Glomerular visceral epithelial cell (primary cell): ENCODE measurements around the gene TRPC1.
"Not testable (repeated sequence)": the region's sequence is repeated elsewhere in the genome, so short reads cannot be mapped to it uniquely, and the experiment has no call there.

Source experiments
- DNase-seq: peaks from one replicate; pipeline ENCODE4 v3.0.0-alpha.2; 2016; ENCODE audit errors: extremely low spot score

The TRPC1 gene

GRCh38 chr3:142723968-142724681 lies at the start of gene TRPC1:
Gene TRPC1 (plus strand): TSS chr3:142724034. CDS start chr3:142724560, 526 bp downstream.
- DNase-seq: peak; percentile 88

GRCh38 chr3:142676151-142676550 lies 47.7 kb upstream of the TRPC1 start:
- DNase-seq: no peak

GRCh38 chr3:142680710-142681109 lies 43.1 kb upstream of the TRPC1 start:
- DNase-seq: no peak

- DNase-seq: no peak
Observed at GRCh38 chr3:142690613-142691012, 33.2 kb upstream of the TRPC1 start.

GRCh38 chr3:142691527-142691926 lies 32.3 kb upstream of the TRPC1 start:
- DNase-seq: no peak

- DNase-seq: no peak
Observed at GRCh38 chr3:142693136-142693853, 30.5 kb upstream of the TRPC1 start.

- DNase-seq: no peak
Observed at GRCh38 chr3:142694225-142694624, 29.6 kb upstream of the TRPC1 start.

- no peak for DNase-seq
Observed at GRCh38 chr3:142705198-142705597, 18.6 kb upstream of the TRPC1 start.

GRCh38 chr3:142706321-142707127 lies 17.3 kb upstream of the TRPC1 start:
- no peak for DNase-seq

GRCh38 chr3:142709207-142709606 lies 14.6 kb upstream of the TRPC1 start:
- no peak for DNase-seq

- not testable (repeated sequence) for DNase-seq
Observed at GRCh38 chr3:142714882-142715281, 9.0 kb upstream of the TRPC1 start.

- DNase-seq: no peak
Observed at GRCh38 chr3:142716102-142716501, 7.7 kb upstream of the TRPC1 start.

- no peak for DNase-seq
Observed at GRCh38 chr3:142723665-142723967, 218 bp upstream of the TRPC1 start.

- DNase-seq: peak; percentile 73
Observed at GRCh38 chr3:142724682-142725356, 985 bp downstream of the TRPC1 start.

GRCh38 chr3:142725357-142725739 lies 1.5 kb downstream of the TRPC1 start:
- no peak for DNase-seq

- DNase-seq: no peak
Observed at GRCh38 chr3:142726017-142726416, 2.2 kb downstream of the TRPC1 start.

- DNase-seq: no peak
Observed at GRCh38 chr3:142732066-142732465, 8.2 kb downstream of the TRPC1 start.

- DNase-seq: no peak
Observed at GRCh38 chr3:142734834-142735233, 11.0 kb downstream of the TRPC1 start.

- no peak for DNase-seq
Observed at GRCh38 chr3:142735462-142735861, 11.6 kb downstream of the TRPC1 start.

- DNase-seq: no peak
Observed at GRCh38 chr3:142738396-142738795, 14.6 kb downstream of the TRPC1 start.

GRCh38 chr3:142746646-142747045 lies 22.8 kb downstream of the TRPC1 start:
- no peak for DNase-seq

- DNase-seq: not testable (repeated sequence)
Observed at GRCh38 chr3:142750531-142750930, 26.7 kb downstream of the TRPC1 start.
